ENCODE data around the gene KRTAP9-1. TPM values are rescaled to one million over a fixed set of nuclear protein-coding genes. Genes with fewer than 3 reads are reported as not detected.
"Not testable (repeated sequence)": the region's sequence is repeated elsewhere in the genome, so short reads cannot be mapped to it uniquely, and the experiment has no call there.

The KRTAP9-1 gene
- total RNA-seq, 1 experiment from 2014 or later, result not detected

GRCh38 chr17:41230094-41230493, 40.4 kb downstream of the KRTAP9-1 start:
- POLR2A ChIA-PET (ENCODE audit: unreplicated experiment), result no interaction called here
- Histone ChIP-seq H4K20me1 (ENCODE audit: insufficient read depth) (no peaks in the 10 kb centered on the region), H3K27ac (no peak overlapping the region), H3K4me1 (replicated peaks; ENCODE audit: insufficient read depth) (no peaks in the 10 kb centered on the region), H3K27me3 (ENCODE audit: insufficient read depth, low read depth) (no peaks in the 10 kb centered on the region), H3K9me3 (ENCODE audit: insufficient read depth, low read depth) (no peaks in the 10 kb centered on the region), H3K9me2 (ENCODE audit: insufficient read depth) (no peaks in the 10 kb centered on the region; the same call in 1 of the 2 replicates), H3K79me2 (ENCODE audit: low read depth) (no peaks in the 10 kb centered on the region), H3K36me3 (ENCODE audit: low read depth) (no peaks in the 10 kb centered on the region), H2AFZ (no peak overlapping the region), H3K4me3 (no peak overlapping the region), H3K4me2 (no peak overlapping the region), H3F3A (ENCODE audit: insufficient read depth, low read depth) (no peaks in the 10 kb centered on the region)
- BruUV-seq (replicated peaks), result no TSS peak
- intact Hi-C loops (cut with micrococcal nuclease; ENCODE audit: unreplicated experiment), result no loop called here
- TF ChIP-seq EZH2 (IDR thresholded peaks at IDR 0.05; ENCODE audit: low read depth) (no peak), CTCF (conservative IDR thresholded peaks at IDR 0.05) (no peak)
- CTCF ChIA-PET, result no interaction called here
- DNase-seq, result no peak

- no peaks in the 10 kb centered on the region for H4K20me1 ChIP-seq (ENCODE audit: insufficient read depth)
- no peak overlapping the region for H3K27ac ChIP-seq
- H3K36me3 ChIP-seq (ENCODE audit: low read depth), result no peaks in the 10 kb centered on the region
- no peaks in the 10 kb centered on the region for H3K4me1 ChIP-seq (replicated peaks; ENCODE audit: insufficient read depth)
- intact Hi-C loops (cut with micrococcal nuclease; ENCODE audit: unreplicated experiment), result no loop called here
- no peak overlapping the region for H3K4me2 ChIP-seq
- no peak for TF ChIP-seq CTCF (conservative IDR thresholded peaks at IDR 0.05)
- TF ChIP-seq EZH2 (IDR thresholded peaks at IDR 0.05; ENCODE audit: low read depth), result no peak
- H3K4me3 ChIP-seq, result no peak overlapping the region
- POLR2A ChIA-PET (ENCODE audit: unreplicated experiment), result no interaction called here
- H3F3A ChIP-seq (ENCODE audit: insufficient read depth, low read depth), result no peaks in the 10 kb centered on the region
- BruUV-seq (replicated peaks), result no TSS peak
- H3K9me2 ChIP-seq (ENCODE audit: insufficient read depth), result no peaks in the 10 kb centered on the region; the same call in 1 of the 2 replicates
- no peaks in the 10 kb centered on the region for H3K79me2 ChIP-seq (ENCODE audit: low read depth)
- no peak overlapping the region for H2AFZ ChIP-seq
- DNase-seq, result no peak
- no peaks in the 10 kb centered on the region for H3K9me3 ChIP-seq (ENCODE audit: insufficient read depth, low read depth)
- no peaks in the 10 kb centered on the region for H3K27me3 ChIP-seq (ENCODE audit: insufficient read depth, low read depth)
- CTCF ChIA-PET, result no interaction called here
Measured at GRCh38 chr17:41231731-41232130, 42.0 kb downstream of the KRTAP9-1 start.

- H3K36me3 ChIP-seq (ENCODE audit: low read depth); H4K20me1 ChIP-seq (ENCODE audit: insufficient read depth); H3K79me2 ChIP-seq (ENCODE audit: low read depth); POLR2A ChIA-PET (ENCODE audit: unreplicated experiment); H3K9me2 ChIP-seq (ENCODE audit: insufficient read depth); H3K4me2 ChIP-seq; H3K27ac ChIP-seq; DNase-seq; CTCF ChIA-PET; H3K4me1 ChIP-seq (replicated peaks; ENCODE audit: insufficient read depth); BruUV-seq (replicated peaks); H3K27me3 ChIP-seq (ENCODE audit: insufficient read depth, low read depth); H2AFZ ChIP-seq; intact Hi-C loops (cut with micrococcal nuclease; ENCODE audit: unreplicated experiment); H3F3A ChIP-seq (ENCODE audit: insufficient read depth, low read depth); H3K9me3 ChIP-seq (ENCODE audit: insufficient read depth, low read depth); H3K4me3 ChIP-seq: not testable (repeated sequence)
Measured at GRCh38 chr17:41232399-41233105, 42.9 kb downstream of the KRTAP9-1 start, which contains the start of gene KRTAP9-3. TSS of gene KRTAP9-3 (plus strand) at chr17:41232449. CDS start at chr17:41232502, 53 bp downstream.

DNA sequence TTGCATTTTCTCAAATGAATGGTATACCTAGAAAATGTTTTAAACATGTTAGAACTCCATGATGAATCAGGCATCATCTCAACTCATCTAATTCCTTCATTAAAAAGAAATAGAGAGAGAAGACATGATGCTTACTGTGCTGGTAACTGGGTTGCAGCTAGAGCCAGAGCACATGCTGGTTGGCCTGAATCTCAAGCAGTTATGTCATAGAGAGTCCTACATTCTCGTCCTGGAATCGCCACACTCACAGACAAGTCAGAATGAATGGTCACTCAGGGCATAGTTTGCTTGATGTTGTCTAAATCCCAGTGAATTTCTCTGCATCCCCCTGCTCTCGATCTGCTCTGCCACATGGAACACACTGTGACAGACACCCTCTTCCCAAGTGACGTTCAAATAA, 47.4 kb downstream of the KRTAP9-1 start:
- H3F3A ChIP-seq (ENCODE audit: insufficient read depth, low read depth); CTCF ChIA-PET; BruUV-seq (replicated peaks); POLR2A ChIA-PET (ENCODE audit: unreplicated experiment); H3K36me3 ChIP-seq (ENCODE audit: low read depth); H3K9me3 ChIP-seq (ENCODE audit: insufficient read depth, low read depth); H4K20me1 ChIP-seq (ENCODE audit: insufficient read depth); intact Hi-C loops (cut with micrococcal nuclease; ENCODE audit: unreplicated experiment); H3K27ac ChIP-seq; H3K9me2 ChIP-seq (ENCODE audit: insufficient read depth); H3K4me1 ChIP-seq (replicated peaks; ENCODE audit: insufficient read depth); DNase-seq; H3K79me2 ChIP-seq (ENCODE audit: low read depth); H2AFZ ChIP-seq; H3K27me3 ChIP-seq (ENCODE audit: insufficient read depth, low read depth); H3K4me2 ChIP-seq; H3K4me3 ChIP-seq: not testable (repeated sequence)

DNA sequence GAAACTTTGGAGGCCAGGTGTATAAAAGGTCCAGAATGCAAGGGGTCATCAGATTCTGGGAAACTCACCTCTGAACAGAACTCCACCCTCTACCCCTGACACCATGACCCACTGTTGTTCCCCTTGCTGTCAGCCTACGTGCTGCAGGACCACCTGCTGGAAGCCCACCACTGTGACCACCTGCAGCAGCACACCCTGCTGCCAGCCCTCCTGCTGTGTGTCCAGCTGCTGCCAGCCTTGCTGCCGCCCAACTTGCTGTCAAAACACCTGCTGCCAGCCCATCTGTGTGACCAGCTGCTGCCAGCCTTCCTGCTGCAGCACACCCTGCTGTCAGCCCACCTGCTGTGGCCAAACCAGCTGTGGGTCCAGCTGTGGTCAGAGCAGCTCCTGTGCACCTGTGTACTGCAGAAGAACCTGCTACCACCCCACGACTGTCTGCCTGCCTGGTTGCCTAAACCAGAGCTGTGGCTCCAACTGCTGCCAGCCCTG, 48.3 kb downstream of the KRTAP9-1 start, which contains the start of gene KRTAP9-8:
KRTAP9-8 (plus strand) TSS at position 51 of the 489 bp plus-strand sequence; CDS start at position 104, 53 bp downstream.
- POLR2A ChIA-PET (ENCODE audit: unreplicated experiment); BruUV-seq (replicated peaks); H3K27ac ChIP-seq; H3K27me3 ChIP-seq (ENCODE audit: insufficient read depth, low read depth); H3K9me3 ChIP-seq (ENCODE audit: insufficient read depth, low read depth); H2AFZ ChIP-seq; H4K20me1 ChIP-seq (ENCODE audit: insufficient read depth); H3K4me3 ChIP-seq; H3K9me2 ChIP-seq (ENCODE audit: insufficient read depth); H3K4me2 ChIP-seq; H3K36me3 ChIP-seq (ENCODE audit: low read depth); DNase-seq; H3K4me1 ChIP-seq (replicated peaks; ENCODE audit: insufficient read depth); CTCF ChIA-PET; H3F3A ChIP-seq (ENCODE audit: insufficient read depth, low read depth); intact Hi-C loops (cut with micrococcal nuclease; ENCODE audit: unreplicated experiment); H3K79me2 ChIP-seq (ENCODE audit: low read depth): not testable (repeated sequence)
